ENCODE data around the gene LIF.
"Not testable (repeated sequence)": the region's sequence is repeated elsewhere in the genome, so short reads cannot be mapped to it uniquely, and the experiment has no call there.

Gene LIF

DNA sequence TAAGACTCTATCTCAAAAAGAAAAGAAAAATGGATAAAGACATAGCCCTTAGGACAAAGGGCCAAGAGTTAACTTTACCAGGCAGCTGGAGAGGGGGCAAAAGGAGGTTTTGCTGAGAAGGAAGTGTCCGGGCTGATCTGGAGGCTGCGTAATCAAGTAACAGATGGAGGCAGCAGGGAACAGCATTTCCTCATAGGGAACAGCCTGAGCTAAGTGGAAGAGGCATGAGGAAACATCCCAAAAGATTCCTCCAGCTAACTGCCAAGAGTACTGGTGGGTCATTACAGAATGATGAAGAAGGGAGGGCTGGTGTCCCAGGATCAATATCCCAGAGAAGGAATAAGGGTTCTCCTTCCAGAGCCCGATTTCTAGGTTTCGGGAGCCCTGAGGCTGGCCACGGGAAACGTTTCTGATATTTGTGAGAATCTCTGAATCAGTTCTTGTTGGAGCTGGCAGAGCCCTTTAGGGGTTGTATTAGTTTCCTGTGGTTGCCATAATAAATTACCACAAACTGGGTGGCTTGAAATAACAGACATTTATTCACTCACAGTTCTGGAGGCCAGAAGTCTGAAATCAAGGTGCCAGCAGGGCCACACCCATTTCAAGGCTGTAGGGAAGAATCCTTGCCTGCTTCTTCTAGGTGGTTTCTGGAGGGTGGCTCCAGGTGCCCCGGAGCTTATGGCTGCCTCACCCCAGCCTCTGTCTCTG lies 21.2 kb downstream of the LIF start:
- no peak for DNase-seq (ENCODE audit: low read depth in 2 of 2)

DNA sequence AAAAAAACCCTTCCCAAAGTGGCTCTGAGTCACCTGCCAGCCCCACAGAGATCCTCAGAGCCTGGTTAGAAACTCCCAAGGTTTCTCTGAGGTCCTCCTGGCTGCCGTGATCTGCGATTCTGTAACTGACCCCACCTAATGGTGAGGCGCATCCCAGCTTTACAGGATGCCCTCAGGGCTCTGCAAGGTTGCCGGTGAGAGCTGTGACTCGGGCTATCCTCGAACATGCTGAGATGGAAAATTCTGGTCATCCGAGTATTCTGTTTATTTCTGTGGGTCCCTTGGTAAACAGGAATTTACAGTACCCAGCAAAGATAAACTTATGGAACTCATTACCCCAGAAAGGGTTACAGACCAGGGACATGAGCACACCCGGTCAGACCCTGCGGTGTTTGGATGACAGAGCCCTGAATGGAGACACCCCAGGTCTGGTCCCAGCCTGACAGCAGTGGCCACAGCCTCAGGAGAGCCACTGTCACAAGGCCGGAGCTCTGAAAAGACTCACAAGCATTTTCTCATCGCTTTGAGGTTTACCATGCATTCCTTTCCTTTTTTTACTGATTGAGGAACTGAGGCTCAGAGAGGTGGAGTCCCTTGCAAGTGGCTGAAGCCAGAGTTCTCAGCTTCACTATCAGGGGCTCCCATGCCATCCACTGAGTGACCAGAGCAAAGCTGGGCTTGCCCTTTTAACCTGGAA lies 22.2 kb downstream of the LIF start:
- DNase-seq (ENCODE audit: low read depth in 2 of 2) = no peak

DNA sequence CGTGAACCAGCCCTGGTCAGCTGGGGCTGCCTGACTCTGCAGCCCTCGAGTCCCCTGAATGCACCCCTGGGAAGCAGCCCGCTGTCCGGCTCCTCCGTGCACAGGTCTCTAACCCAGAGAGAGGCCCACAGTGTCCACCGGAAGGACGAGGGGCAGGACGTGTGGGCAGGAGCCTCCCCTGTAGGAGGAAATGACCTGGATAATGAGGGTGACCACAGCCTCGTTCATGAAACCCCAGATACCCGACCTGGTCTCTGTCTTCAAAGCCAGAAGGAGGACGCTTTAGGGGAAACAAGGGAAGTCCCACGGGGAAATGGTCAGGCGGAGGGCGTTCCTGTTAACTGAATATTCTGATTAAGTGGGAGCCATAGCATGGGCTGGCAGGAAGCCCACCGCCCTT lies 23.3 kb downstream of the LIF start:
- no peak for DNase-seq (ENCODE audit: low read depth in 2 of 2)

DNA sequence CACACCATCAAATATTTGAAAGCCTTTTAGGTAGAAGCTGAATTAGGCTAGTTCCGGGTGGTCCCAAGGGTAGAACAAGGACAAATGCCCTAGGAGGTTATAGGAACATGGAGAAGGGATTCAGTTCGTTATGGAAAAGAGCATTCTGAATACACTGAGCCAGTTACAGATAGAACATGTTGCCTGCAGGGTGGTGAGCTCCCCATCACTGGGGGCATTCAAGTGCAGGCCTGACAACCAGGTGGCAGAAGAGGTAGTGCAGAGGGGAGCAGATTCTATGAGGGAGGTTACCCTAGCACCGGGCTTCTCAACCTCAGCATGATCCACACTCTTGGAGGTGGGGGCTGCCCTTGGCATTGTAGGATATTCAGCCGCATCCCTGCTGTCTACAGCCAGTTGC lies 24.2 kb downstream of the LIF start:
- no peak for DNase-seq (ENCODE audit: low read depth in 2 of 2)

DNA sequence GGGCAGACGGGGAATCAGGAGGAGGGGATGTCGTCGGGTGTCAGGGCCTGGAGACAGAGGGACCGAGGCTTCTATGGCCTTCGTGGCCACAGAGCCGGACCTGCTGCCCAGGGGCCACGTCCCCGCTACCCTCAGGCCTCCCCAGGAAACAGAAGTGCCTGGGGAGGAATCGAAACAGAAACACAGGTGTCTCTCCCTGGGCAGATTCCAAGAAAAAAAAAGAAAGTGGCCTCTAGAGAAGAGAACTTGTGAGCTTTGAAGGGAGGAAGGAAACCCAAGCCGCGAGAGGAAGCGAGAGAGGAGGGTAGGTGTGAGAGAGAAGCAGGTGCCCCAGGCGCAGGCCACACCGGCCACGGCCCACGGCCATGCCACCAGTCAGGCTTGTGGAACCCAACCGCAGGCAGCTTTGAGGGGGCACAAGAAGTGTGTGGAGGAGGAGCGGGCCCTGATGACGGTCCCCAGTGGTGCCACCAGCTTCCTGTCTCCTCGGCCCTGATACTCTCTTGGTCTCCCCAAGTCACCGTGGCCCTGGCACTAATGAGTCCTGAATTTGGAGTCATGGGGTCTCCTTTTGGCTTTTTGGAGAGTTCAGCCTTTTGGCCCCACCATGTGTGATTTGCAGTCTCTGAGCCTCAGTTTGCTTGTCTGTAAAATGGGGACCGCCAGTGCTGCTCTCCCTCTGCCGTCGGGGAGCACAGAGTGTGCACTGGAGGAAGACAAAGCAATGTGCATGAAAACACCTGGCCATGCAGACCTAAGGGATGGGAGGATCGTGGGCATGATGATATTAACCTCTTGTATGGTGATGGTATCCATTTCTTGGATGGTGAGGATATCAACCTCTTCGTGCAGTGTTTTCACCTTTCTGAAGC lies 25.2 kb downstream of the LIF start:
- peak; percentile 24 to 36 for DNase-seq (ENCODE audit: low read depth in 2 of 2)

DNA sequence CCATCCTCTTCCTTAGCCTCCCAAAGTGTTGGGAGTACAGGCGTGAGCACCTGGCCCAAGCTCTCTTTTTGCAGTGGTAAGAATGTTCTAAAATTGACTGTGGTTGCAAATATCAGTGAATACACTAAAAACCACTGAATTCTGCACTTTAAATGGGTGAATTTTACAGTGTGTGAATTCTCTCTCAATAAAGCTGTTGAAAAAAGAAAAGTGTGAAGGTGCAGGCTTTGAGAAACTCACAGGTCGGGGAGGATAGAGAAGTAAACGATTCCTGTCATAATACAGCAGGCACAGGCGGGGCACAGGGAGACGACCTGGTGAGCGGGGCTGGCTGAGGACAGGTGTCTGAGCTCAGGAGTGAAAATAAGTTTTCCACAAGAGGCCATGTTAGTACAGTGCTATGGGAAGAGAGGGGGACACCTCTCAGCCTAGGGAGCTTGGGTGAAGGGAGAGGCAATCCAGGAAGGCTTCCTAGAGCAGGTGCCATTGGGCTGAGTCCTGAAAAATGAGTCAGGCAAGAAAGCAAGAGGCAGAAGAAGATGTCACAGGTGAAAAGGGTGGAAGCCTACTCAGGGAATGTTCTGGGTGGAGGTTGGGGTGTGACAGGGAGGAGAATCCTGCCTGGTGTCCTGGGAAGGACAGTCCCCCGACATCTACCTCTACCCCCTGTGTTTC lies 26.1 kb downstream of the LIF start:
- DNase-seq (ENCODE audit: low read depth in 2 of 2) = no peak

DNA sequence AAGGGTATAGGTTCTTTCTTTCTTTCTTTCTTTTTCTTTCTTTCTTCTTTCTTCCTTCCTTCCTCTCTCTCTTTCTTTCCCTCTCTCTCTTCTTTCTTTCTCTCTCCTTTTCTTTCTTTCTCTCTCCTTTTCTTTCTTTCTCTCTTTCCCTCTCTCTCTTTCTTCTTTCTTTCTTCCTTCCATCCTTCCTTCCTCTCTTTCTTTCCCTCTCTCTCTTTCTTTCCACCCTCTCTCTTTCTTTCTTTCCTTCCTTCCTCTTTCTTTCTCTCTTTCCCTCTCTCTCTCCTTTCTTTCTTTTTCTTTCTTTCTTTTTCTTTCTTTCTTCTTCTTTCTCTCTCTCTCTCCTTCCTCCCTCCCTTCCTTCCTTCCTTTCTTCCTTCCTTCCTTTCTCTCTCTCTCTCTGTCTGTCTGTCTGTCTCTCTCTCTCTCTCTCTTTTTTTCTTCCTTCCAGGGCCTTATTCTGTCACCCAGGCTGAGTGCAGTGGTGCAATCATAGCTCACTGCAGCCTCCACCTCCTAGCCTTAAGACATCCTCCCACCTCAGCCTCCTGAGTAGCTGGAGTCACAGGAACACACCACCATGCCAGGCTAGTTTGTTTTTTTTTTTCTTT lies 26.8 kb downstream of the LIF start:
- DNase-seq (ENCODE audit: low read depth in 2 of 2) = no peak

DNA sequence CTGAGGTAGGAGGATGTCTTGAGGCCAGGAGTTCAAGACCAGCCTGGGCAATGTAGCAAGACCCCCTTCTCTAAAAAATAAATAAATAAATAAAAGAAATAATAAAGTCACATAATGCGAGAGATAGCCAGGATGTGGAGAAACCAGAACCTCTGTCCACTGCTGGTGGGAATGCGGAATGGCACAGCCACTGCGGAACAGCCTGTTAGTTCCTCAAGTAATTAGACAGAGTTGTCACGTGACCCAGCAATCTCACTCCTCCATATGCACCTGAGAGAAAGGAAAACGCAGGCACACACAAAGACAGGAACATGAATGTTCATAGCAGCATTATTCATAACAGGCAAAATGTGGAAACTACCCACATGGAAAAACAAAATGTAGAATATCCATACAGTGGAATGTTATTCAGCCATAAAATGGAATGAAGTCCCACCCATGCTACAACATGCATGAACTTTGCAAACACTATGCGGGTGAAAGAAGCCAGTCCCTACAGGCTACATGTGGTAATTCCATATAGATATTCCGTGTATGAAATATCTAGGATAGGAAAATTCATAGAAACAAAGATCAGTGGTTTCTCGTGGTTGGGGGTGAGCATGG lies 27.4 kb downstream of the LIF start:
- no peak for DNase-seq (ENCODE audit: low read depth in 2 of 2)

DNA sequence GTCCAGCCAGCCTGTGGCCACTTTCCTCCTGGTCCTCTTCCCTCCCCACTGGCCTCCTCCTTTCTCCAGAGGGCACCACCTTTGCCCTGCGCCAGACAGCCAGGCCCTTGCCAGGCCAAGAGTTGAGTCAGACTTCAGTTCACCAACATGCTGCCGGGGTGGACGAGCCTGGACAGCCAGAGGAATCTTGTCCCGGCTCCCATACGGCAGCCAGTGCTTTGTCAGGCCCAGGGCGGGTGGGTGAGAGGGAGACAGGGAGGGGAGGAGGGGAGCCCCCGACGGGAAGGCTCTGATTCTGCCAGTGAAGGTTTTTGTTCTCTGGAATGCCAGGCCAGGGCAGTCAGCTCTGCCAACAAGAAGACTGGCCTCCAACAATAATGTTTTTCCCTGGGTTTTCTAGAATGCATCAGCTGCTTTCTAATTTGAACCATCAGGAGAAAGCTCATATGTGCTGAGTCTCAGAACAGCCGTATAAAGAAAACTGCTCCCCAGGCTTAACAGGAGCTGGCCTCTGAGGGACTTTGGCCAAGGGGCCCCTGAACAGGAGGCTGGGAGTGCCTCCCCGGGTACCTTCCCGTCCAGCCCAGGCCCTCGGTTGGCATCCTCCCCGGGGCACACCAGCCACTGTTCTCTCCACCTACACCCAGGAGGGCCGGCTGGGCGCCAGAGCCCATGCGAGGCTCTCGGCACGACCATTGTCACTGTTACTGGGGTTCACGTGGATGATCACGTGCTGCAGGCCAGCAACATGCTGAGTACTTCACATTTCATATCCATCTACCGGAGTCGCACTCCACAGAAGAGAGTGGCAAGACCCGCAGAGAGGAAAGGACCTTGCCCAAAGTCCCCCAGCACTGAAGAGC lies 28.6 kb downstream of the LIF start:
- no peak for DNase-seq (ENCODE audit: low read depth in 2 of 2)

DNA sequence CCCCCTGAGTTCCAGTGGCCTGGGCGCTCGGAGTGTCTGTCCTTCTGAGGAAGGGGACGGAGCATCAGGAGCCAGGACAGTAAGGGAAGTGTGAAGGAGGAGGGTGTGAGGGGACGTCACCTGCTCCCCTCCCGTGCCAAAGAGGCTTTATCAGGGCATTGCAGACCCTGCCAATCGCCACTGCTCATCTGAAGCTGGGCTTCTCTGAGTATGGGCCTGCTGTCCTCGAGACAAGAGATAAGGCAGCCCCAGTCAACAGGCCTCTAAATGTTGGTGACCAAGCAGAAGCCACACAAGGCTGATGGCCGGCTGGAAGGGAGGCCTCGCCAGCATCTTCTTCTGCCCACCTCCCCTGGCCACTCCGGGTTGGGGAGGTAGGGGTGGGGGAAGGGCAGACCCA lies 29.8 kb downstream of the LIF start:
- no peak for DNase-seq (ENCODE audit: low read depth in 2 of 2)

DNA sequence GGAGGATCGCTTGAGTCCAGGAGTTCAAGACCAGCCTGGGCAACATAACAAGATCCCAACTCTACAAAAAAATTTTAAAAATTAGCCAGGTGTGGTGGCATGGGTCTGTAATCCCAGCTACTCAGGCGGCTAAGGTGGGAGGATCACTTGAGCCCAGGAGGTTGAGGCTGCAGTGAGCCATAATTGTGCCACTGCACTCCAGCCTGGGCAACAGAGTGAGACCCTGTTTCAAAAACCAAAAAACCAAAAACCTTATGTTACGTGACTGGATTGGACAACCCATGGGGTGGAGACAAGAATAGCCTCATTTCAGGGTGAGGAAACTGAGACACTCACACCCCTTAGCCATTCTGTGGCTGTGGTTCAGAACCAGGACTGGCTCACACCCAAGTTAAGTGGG lies 30.3 kb downstream of the LIF start:
- not testable (repeated sequence) for DNase-seq (ENCODE audit: low read depth in 2 of 2)

DNA sequence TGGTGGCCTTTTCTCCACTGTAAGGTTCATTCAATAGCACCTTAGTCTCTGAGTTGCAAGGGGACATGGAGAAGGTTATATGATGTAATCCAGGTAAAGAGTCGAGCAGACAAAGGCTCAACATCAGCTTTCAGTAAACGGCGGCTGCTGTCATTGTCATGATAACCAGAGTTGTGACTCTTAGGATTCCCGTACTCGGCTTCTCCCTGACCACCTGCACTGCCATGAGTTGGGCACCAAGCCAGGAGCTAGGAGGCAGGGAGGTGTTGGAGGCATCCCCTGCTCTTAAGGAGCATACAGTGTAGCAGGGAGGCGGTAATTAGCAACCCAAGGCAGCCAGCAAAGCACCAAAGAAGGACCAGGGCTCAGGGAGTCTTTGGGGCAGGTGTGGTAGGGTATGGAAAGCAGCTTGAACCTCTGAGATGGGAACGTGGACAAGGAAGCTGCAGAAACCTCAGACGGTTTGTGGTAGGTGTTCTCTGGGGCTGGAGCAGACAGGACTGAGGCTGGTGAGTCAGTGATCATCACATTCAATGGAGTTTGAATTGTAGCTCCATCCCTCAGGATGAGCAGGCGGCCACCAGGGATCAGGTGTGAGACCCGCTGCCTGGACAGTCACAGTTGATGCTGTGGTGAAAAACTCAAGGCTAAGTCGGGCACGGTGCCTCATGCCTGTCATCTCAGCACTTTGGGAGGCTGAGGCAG lies 31.7 kb downstream of the LIF start:
- DNase-seq (ENCODE audit: low read depth in 2 of 2) = no peak

DNA sequence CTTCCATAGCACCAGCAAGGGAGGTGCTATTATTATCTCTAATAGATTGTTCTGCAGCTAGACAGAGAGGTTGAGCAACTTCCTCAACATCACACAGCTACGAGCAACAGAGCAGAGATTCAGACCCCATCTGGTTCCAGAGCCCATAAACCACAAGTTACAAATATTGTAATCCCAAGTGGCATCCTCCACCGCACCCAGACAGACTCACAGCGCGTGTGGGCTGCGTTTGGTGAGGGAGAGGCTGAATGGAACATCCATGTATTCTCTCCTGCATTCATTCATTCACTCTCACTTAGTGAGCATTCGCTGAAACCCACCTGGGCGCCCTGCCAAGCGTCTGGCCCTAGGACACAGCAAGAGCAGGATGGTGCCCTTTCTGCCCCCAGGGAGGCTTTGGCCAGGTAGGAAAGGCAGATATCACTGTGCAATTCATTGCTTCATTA lies 33.5 kb downstream of the LIF start:
- DNase-seq (ENCODE audit: low read depth in 2 of 2) = no peak

DNA sequence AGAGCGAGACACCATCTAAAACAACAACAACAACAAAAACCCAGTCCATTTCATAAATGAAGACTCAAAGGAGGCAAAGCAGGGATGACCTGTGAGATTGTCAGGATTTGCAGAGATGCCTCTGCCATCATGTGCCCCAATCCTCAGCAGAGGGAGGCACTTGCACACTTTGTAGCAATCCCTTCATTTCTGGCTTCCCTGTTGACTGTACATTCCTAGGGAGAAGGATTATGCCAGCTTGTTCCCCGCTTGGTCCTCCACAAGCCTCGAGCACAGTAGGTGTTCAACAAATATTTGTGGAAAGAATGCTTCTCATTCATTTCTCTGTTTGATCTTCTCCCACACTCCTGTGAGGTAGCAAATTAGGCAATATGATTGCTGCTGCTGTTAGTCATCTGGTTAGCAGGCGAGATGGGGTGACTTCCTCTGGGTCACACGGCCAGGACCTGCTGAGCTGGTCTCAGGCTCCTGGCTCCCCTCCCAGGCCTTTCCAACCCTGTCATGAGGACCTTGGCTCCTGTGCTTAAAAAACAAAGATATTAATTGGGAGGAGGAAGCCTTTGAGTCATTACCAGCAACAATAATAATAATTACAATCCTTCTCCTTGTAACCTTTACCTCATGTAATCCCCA lies 34.1 kb downstream of the LIF start:
- no peak for DNase-seq (ENCODE audit: low read depth in 2 of 2)

DNA sequence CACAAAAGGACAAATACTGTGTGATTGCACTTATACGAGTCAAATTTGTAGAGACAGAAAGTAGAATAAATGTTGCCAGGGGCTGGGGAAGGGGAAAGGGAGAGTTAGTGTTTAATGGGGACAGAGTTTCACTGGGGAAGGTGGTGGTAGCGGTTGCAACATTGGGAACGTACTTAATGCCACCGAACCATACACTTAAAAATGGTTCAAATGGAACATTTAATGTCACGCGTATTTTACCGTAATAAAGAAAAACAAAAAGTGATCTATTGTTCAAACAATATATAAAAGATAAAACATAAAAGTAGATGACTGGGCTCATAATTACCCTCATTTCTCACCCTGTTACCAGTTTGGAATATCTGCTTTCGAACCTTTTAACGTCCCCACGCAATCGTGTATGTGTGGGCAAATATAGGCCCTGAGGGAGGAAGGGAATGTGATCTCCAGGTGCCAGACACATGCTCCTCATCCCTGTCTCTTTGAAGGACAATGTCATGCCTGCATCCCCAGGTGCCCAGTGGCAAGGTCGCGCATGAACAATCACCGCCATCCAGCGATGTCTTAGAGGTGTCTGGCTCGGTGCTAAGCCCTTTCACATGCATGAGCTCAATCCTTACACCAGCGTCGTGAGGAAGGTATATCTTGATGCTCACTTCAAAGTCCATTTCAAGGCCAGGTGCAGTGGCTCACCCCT lies 35.3 kb downstream of the LIF start:
- no peak for DNase-seq (ENCODE audit: low read depth in 2 of 2)

DNA sequence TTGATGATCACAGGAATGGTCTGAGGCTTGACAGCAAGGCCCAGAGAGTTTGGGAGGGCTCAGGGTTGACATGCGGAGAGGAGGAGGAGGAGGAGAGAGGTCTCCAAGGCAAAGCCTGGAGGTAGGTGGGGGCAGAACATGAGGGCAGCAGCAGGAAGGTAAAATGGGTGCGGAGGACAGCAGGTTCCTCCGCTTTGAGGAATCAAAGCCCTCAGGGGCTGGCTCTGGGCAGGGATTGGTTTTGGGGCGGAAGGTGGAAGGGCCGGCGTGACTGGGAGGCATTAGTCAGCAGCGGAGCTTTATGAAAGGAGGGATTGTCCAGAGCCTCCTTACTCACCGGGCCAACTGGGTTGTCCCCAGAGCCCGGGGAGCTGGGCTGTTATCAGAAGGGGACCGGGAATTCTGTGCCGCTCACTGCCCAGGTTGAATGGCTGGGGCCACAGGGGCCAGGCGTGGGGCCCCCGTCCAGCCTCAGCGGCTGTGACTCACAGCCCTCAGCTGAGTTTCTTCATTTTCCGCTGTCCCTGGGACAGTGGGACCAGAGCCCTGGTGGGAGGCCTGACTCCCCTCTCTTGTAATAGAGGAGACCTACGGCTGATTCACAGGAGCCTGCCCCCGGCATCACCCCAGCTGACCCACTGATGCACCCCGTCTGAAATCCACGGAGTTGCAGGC lies 36.2 kb downstream of the LIF start:
- no peak for DNase-seq (ENCODE audit: low read depth in 2 of 2)

DNA sequence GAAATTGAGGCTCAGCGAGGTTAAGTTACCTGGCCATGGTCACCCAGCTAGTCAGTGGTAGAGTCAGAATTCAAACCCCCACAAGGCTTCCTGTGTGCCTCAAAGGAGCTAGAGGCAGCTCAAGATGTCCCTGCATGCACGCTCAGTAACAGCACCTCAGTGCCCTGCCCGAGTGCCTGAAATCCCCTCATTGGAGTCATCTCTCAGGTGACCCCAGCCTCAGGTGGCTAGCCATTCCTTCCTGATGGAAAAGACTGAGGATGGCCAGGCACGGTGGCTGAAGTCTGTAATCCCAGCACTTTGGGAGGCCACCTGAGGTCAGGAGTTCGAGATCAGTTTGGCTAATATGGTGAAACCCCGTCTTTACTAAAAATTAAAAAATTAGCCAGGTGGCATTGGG lies 36.9 kb downstream of the LIF start:
- DNase-seq (ENCODE audit: low read depth in 2 of 2) = no peak

Measured in stimulated activated CD8-positive, alpha-beta memory T cell treated with anti-CD3 and anti-CD28 coated beads, Interleukin-2, amount 100 ng/mL, for 1 hour (primary cell).